Fibroblast of skin of left quadriceps (primary cell): ENCODE measurements around the gene DPH2.
A peak's percentile ranks its signal among the peaks of the same experiment; 100 is the strongest.

ENCODE experiments used
- DNase-seq, 2 experiments: peaks; one replicate each; pipeline ENCODE4 v3.0.0-alpha.2; 2013; ENCODE audit warnings: low read depth in 2 of 2

Gene DPH2

GRCh38 chr1:43968348-43968948, 1.4 kb upstream of the DPH2 start:
- DNase-seq, result no peak

GRCh38 chr1:43969416-43969745, 429 bp upstream of the DPH2 start:
- no peak for DNase-seq

- no peak for DNase-seq
Observed at GRCh38 chr1:43970502-43970901, 692 bp downstream of the DPH2 start.

GRCh38 chr1:43970911-43971310, 1.1 kb downstream of the DPH2 start:
- no peak for DNase-seq

GRCh38 chr1:43971336-43971980, 1.6 kb downstream of the DPH2 start:
- DNase-seq, result no peak

GRCh38 chr1:43973981-43974442, 4.2 kb downstream of the DPH2 start:
- DNase-seq, result no peak

GRCh38 chr1:43974443-43975248, 4.8 kb downstream of the DPH2 start, which contains the start of gene ATP6V0B:
Gene ATP6V0B (plus strand): TSS chr1:43974960. CDS start chr1:43975041, 81 bp downstream.
- DNase-seq, result peak; percentile 79 to 80

- no peak for DNase-seq
Observed at GRCh38 chr1:43975249-43975961, 5.6 kb downstream of the DPH2 start.

GRCh38 chr1:43976045-43976444, 6.2 kb downstream of the DPH2 start:
- DNase-seq, result no peak

GRCh38 chr1:43976890-43977289, 7.1 kb downstream of the DPH2 start:
- DNase-seq, result no peak

GRCh38 chr1:43977376-43978263, 7.8 kb downstream of the DPH2 start:
- no peak for DNase-seq

GRCh38 chr1:43978264-43978550, 8.4 kb downstream of the DPH2 start:
- no peak for DNase-seq

- DNase-seq, result no peak
Observed at GRCh38 chr1:43978551-43979260, 8.9 kb downstream of the DPH2 start, which contains the start of gene B4GALT2. Gene B4GALT2 (plus strand): TSS chr1:43979210. CDS start chr1:43981161, 1,951 bp downstream.

GRCh38 chr1:43979261-43979527, 9.4 kb downstream of the DPH2 start:
- DNase-seq, result no peak

- no peak for DNase-seq
Observed at GRCh38 chr1:43979528-43980254, 9.9 kb downstream of the DPH2 start.

- no peak for DNase-seq
Observed at GRCh38 chr1:43980255-43981134, 10.7 kb downstream of the DPH2 start.

GRCh38 chr1:43981135-43981491, 11.3 kb downstream of the DPH2 start:
- no peak for DNase-seq

- no peak for DNase-seq
Observed at GRCh38 chr1:43981636-43982035, 11.8 kb downstream of the DPH2 start.

GRCh38 chr1:43982241-43982640, 12.4 kb downstream of the DPH2 start:
- DNase-seq, result no peak
